HG02610 (cell line): Measurements from ENCODE around the gene OCIAD2.
"Not testable (repeated sequence)": the region's sequence is repeated elsewhere in the genome, so short reads cannot be mapped to it uniquely, and the experiment has no call there.

Source experiments
- ATAC-seq: cut with Tn5 transposase; IDR thresholded peaks from one replicate; pipeline ENCODE4 v1.9.1; 2021; ENCODE audit warnings: mild to moderate bottlenecking, moderate library complexity; ENCODE audit not compliant: unreplicated experiment

Gene OCIAD2

DNA sequence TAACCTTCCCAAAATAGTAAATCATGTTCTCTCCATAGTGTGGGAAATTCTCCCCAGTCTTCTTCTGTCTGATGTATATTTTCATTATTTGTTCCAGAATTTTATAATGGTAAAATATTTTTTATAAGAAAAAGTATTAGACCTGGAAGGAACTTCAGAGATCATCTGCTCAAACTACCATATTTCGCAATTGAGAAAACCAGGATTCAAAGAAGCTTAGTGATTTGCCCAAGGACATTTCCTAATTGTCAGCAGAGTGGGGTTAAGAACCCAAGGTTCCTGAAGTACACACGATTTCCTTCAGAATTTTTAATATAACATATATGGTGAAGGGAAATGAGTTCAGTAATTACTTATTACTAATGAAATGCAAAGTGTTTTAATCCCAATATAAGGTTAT lies 51.6 kb downstream of the OCIAD2 start:
- no peak for ATAC-seq

DNA sequence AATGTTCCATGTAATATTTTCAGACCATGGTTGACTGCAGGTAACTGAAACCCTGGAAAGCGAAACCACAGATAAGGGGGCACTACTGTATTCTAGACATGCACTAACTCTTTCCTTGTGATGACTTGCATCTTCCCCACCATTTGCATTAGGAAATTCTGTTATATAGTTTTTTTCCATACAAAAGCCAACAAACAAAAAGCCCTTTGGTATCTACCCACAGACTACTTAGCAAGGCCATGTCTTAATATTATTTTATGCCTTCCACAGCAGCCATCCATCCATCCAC lies 52.2 kb downstream of the OCIAD2 start:
- no peak for ATAC-seq

DNA sequence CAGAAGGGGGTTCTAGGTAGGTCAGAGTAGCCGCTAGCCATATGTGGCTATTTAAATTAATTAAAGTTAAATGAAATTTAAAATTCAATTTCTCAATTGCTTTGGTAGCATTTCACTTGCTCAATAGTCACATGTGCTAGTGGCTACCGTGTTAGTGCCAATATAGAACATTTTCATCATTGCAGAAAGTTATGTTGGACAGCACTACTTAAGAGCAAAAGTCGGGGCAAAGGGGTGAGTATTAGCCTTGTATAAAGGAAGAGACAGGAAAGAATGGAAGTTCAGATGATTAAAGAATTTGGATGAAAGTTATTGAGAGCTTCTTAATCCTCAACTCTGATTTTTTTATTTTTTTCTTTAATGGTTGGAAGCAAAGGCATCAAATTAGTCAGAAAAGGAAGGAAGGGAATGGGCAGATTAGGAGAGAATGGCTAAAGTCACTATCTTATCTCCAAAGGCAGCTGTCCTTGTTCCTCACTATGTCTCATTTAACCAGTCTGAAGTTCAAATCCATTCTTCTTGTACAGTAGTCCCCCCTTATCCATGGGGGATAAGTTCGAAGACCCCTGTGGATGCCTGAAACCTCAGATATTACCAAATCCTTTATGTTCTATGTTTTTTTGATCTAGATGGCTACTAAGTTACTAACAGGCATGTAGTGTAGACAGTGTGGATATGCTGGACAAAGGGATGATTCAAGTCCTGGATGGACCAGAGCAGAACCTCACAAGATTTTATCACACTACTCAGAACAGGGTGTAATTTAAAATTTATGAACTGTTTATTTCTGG lies 52.8 kb downstream of the OCIAD2 start:
- ATAC-seq = no peak

DNA sequence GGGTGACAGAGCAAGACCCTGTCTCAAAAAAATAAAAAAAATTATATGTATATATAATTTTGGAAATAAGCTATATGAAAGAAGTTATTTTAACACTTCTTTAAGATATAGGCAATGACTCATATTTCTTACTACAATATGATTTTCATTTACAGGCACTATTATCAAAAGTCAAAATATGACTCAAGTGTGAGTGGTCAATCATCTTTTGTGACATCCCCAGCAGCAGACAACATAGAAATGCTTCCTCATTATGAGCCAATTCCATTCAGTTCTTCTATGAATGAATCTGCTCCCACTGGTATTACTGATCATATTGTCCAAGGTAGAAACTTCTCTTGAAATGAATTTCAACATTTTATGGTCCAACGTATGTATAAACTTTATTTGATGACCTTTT lies 54.9 kb downstream of the OCIAD2 start:
- ATAC-seq = no peak

DNA sequence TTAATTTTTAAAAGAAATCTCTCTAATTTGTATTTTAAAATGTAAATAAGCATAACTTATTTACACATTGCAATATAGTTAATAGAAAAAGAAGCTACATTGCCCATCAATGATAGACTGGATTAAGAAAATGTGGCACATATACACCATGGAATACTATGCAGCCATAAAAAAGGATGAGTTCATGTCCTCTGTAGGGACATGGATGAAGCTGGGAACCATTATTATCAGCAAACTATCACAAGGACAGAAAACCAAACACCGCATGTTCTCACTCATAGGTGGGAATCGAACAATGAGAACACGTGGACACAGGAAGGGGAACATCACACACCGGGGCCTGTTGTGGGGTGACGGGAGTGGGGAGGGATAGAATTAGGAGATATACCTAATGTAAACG lies 57.8 kb downstream of the OCIAD2 start:
- not testable (repeated sequence) for ATAC-seq

DNA sequence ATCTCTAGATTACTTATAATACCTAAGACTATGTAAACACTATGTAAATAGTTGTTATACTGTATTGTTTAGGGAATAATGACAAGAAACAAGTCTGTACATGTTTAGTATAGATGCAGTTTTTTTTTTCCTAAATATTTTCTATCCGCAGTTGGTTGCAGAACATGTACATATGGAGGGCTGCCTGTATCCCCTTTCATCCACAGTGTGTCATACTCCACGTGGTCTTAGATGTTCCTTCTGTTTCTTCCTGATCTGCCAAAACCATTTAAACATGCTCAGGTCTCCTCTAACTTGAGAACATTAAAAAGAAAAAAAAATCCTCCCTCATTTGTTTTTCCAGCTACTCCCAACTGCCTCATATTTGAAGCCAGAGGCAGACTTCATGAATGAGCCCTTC lies 61.7 kb downstream of the OCIAD2 start:
- ATAC-seq = no peak

DNA sequence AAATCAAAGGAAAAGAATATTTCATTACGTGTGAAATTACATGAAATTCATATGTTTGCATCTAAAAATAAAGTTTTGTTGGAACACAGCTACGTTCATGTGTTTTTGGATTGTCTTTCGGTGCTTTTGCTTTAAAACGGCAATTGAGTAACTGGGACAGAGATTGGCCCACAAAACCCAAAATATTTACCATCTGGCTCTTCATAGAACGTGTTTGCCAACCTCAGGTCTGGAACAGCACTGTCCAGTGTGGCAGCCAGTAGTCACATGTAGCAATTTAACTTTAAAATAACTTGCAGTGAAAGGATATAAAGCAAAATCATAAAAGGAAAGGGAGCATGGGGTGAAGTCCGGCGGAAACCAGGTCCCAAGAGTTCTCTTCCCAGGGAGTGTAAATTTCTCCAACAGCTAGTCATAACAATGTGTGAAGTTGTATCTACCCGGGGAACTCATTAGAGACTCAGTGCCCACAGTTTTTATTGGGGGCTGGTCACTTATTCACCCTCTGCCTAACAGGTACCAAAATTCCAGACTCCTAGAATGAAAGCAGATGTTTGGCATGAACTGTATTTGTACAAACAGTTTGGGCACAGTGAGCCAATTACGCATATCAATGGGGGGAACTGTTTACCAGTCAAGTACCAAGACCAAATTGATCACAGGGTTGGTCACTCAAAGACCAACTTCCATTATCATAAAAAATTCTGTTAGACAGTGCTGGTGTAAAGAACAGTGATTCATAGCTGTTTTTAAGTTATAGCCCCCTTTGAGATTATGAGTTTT lies 65.3 kb downstream of the OCIAD2 start:
- no peak for ATAC-seq

DNA sequence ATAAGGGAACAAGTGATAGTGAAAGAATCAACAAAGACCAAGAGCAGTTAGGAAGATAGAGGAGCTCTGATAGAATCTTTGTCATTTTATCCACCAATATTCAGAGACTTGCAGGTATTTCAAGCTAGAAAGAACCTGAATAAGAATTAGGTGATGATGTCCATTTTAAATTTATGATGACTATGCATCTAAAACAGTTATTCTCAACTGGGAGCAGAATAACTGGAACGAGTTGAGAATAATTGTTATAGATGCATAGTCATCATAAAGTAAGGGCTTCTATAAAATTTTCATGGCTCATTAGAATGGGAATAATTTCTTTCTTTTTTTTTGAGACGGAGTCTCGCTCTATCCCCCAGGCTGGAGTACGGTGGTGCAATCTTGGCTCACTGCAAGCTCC lies 69.9 kb downstream of the OCIAD2 start:
- ATAC-seq = no peak
